DOHH2 (cell line): ENCODE measurements around the gene BSPRY.

Source experiments
- CTCF ChIP-seq: fragments of 200-600 bp; sonication (generic); IDR thresholded peaks from one replicate; pipeline ENCODE4 v1.5.1; 2014; ENCODE audit warnings: antibody characterized with exemption, mild to moderate bottlenecking, low read depth, low read length; ENCODE audit not compliant: poor library complexity, severe bottlenecking
- EZH2phosphoT487 ChIP-seq: fragments of 200-600 bp; sonication (generic); IDR thresholded peaks from 2 replicates; pipeline ENCODE4 v1.6.1; 2017; ENCODE audit warnings: borderline replicate concordance, mild to moderate bottlenecking, antibody characterized with exemption, low read length, moderate library complexity, mixed read lengths

- TF ChIP-seq CTCF = no peak
- TF ChIP-seq EZH2phosphoT487 = no peak
Measured at GRCh38 chr9:113360242-113360842, 11.0 kb downstream of the BSPRY start.
